DMS153 (cell line): Measurements from ENCODE around the gene FKBP5.
"Not testable (repeated sequence)": the region's sequence is repeated elsewhere in the genome, so short reads cannot be mapped to it uniquely, and the experiment has no call there.

Experiments used
- DNase-seq: peaks from one replicate; lab custom pipeline; 2025; lab: John Stamatoyannopoulos, UW

FKBP5 gene

DNA sequence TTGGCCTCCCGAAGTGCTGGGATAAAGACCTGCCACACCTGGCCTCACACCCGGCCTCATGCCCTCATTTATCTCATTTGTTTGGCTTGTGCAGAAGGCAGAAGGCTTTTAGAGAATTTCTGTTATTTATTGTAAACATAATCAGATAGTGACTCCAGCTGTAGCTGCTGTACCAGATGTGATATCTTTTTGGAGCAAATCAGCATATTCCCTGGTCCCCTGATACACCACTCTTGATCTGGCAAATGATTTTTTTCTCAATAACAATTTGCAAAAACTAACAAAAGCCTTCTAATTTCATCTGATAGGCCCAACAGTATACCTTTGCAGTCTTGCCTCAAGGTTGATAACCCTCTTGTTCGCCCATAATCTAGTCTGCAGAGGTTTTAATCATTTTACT lies 149.5 kb downstream of the FKBP5 start:
- no peak for DNase-seq

DNA sequence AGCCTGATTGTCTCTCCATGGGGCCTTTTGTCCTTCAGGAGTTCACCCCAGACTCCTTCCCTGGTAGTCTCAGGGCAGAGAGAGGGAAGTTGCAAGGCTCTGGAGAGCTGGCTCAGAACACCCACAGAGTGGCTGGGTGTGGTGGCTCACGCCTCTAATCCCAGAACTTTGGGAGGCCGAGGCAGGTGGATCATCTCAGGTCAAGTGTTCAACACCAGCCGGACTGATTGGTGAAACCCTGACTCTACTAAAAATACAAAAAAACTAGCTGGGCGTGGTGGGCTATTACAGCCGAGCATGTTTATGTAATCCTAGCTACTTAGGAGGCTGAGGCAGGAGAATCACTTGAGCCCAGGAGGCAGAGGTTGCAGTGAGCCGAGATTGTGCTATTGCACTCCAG lies 152.9 kb downstream of the FKBP5 start:
- not testable (repeated sequence) for DNase-seq

DNA sequence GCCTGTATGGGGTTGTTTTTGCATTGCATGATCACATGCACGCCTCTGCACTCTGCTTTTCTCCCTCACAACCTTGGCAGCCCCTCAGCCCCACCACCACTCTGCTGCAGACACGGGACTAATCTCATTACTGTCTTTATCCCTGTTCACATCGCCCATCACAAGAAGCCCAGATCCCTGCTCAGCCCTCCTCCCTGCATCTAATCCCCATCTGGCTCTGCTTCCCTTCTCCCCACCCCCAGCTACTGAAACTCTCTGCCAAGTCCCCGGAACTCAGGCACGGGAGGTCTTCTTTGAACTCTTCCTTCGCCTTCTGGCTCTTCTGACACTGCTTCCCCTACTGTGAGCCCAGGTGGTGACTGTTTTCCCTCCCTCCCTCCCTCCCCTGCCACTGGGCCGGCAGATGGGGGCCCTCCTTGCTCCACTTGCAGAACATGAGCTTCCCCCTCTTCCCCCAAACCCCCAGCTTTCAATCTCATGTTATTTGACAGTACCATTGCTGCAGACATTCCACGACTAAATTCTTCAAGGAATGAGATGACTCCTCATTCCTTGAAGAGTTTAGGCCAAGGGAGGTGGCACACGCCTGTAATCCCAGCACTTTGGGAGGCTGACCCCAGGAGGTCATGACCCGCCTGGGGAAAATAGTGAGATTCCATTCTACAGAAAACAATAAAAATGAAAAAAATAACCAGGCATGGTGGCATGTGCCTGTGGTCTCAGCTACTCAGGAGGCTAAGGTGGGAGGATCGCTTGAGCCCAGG lies 154.1 kb downstream of the FKBP5 start:
- DNase-seq, result no peak

GRCh38 chr6:35533981-35534380 lies 154.7 kb downstream of the FKBP5 start:
- no peak for DNase-seq

DNA sequence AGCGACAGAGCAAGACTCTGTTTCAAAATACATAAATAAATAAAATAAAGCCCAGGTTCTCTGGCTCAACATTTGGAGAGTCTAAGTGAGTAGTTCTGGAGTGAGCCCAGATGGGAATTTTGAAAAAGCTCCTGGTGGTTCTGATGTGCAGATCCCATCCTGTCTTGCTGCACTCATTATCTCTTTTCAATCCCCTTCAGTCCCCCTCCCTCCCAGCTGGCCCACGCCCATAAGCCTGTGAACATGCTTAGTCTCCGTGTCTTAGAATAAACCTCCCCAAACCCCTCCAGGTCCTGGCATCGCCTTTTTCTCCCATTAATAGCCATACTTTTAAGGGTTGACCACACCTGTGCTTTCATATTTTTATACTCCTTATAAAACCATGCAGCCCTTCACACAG lies 156.6 kb downstream of the FKBP5 start:
- DNase-seq, result no peak

- no peak for DNase-seq
Observed at GRCh38 chr6:35524380-35525020, 164.2 kb downstream of the FKBP5 start.
